AG10803 (cell line): ENCODE measurements around the gene COLEC12.

Experiments
- DNase-seq: peaks from one replicate; pipeline ENCODE4 v3.0.0; 2010; ENCODE audit warnings: low read depth
- H3K4me3 ChIP-seq: 2 replicates; pipeline ENCODE4 v1.5.1; 2011; ENCODE audit warnings: mild to moderate bottlenecking, low read length, control low read depth
- CTCF ChIP-seq: conservative IDR thresholded peaks from 2 replicates; pipeline ENCODE4 v1.5.1; 2011; ENCODE audit warnings: mild to moderate bottlenecking, low read length, control low read depth, inconsistent platforms

The COLEC12 gene

GRCh38 chr18:361941-362310, 138.6 kb downstream of the COLEC12 start:
- peak; percentile 100 for DNase-seq
- TF ChIP-seq CTCF = no peak
- no peak overlapping the region for H3K4me3 ChIP-seq

GRCh38 chr18:361100-361732, 139.3 kb downstream of the COLEC12 start:
- no peak for TF ChIP-seq CTCF
- peak; percentile 22 for DNase-seq
- H3K4me3 ChIP-seq = no peak overlapping the region

DNA sequence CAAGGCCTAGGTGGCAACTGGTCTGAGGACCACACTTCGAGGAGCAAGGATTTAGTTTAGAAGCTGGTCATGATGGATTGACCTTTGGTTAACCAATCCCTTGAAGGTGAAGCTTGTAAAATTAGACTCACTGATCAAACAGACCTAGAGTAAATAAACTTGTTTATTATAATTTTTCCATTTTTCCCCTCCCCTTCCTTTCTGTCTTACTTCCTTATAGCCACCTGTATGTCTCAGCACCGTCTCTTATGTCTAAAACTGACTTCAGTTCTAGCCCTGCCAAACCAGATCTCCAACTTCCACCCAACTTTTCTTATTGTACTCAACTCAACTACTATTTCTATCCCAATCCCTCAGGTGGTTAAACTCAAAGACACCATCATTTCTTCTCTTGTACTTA, 139.8 kb downstream of the COLEC12 start:
- H3K4me3 ChIP-seq = no peak overlapping the region
- DNase-seq = no peak
- TF ChIP-seq CTCF = no peak

DNA sequence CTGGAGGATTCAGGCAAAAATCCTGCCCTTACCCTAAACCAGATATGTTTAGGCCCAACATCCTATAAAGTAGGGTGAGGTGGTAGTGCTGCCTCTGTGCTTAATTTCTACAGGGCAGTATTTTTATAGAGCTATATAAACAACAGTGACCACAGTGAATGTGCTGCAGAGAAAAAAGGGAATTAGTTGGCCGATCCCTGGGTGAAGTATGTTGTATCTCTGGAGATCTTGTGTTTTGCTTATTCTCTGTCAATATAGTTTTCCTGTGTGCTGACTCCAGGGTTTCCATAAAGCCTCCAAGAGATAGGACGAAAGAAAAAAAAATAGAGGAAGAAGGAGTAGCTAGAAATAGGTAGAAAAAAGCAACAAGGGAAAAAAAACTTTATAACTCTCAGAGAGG, 143.7 kb downstream of the COLEC12 start:
- no peak for DNase-seq
- H3K4me3 ChIP-seq = no peak overlapping the region
- no peak for TF ChIP-seq CTCF

- no peak overlapping the region for H3K4me3 ChIP-seq
- no peak for TF ChIP-seq CTCF
- no peak for DNase-seq
Observed at GRCh38 chr18:355678-356077, 144.8 kb downstream of the COLEC12 start.

DNA sequence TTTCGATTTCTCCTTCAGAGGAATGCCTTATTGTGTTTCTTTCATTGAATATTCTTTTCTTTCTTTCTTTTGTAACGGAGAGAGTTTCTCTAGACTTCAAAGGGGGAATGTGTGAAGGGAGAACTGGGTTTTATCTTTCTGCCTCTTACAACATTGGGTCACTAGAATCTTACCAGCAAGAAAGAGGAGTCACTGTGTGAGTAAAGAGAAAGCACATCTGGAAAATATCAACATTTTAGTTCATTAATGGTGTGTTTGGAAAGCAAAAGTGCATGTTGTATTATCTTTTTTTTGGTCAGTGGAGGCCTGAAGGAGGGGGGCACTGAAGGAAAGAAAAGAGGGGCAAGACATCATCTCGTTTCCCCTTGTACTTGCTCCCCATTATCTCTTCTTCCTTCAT, 146.0 kb downstream of the COLEC12 start:
- DNase-seq = peak; percentile 58
- H3K4me3 ChIP-seq = no peak overlapping the region
- TF ChIP-seq CTCF = no peak

DNA sequence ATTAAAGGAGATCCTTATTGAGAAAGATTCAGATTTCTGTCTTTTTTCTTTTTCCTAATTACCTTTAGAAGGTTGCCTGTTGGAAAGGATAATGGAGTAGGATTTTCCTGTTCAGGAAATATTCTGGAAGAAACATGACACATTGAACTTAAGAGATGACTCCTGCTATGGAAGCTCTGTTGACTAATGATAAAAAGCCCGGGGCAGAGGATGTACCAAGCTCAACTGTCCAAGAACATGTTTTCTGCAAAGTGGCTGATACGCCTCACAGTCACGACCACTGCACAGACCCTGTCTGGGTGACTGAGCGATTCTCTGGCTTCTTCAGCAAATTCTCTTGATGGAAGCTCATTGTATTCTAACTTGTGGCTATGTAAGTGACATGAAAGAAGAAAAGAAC, 146.5 kb downstream of the COLEC12 start:
- TF ChIP-seq CTCF = no peak
- no peak for DNase-seq
- H3K4me3 ChIP-seq = no peak overlapping the region
